ENCODE data around the gene DARS1.

- no peak for TF ChIP-seq SUZ12 (IDR thresholded peaks at IDR 0.05; ENCODE audit: extremely low read depth, insufficient read depth, insufficient read length)
- TF ChIP-seq YY1 (IDR thresholded peaks at IDR 0.05; ENCODE audit: insufficient read depth, insufficient read length), result no peak
- no peak for TF ChIP-seq ZNF274 (IDR thresholded peaks at IDR 0.05; ENCODE audit: low read depth, low read length)
Measured at GRCh38 chr2:135870571-135870970, 114.9 kb downstream of the DARS1 start.
